GM18867 (cell line): Measurements from ENCODE around the gene GALNTL6.
A peak's percentile ranks its signal among the peaks of the same experiment; 100 is the strongest.

Source experiments
- ATAC-seq: cut with Tn5 transposase; IDR thresholded peaks from one replicate; pipeline ENCODE4 v1.9.1; 2021; ENCODE audit warnings: mild to moderate bottlenecking, moderate library complexity; ENCODE audit not compliant: unreplicated experiment

The GALNTL6 gene

GRCh38 chr4:172188248-172188988 is 375.2 kb downstream of the GALNTL6 start:
- no peak for ATAC-seq

GRCh38 chr4:172202480-172203076 is 389.4 kb downstream of the GALNTL6 start:
- ATAC-seq: peak; percentile 77

- no peak for ATAC-seq
Measured at GRCh38 chr4:172207258-172207657, 394.1 kb downstream of the GALNTL6 start.

GRCh38 chr4:172207886-172208285 is 394.7 kb downstream of the GALNTL6 start:
- ATAC-seq: no peak

GRCh38 chr4:172220679-172221078 is 407.5 kb downstream of the GALNTL6 start:
- ATAC-seq: no peak

- ATAC-seq: no peak
Measured at GRCh38 chr4:172225457-172225856, 412.3 kb downstream of the GALNTL6 start.

GRCh38 chr4:172232966-172233365 is 419.8 kb downstream of the GALNTL6 start:
- no peak for ATAC-seq

- ATAC-seq: no peak
Measured at GRCh38 chr4:172243551-172243950, 430.3 kb downstream of the GALNTL6 start.

- no peak for ATAC-seq
Measured at GRCh38 chr4:172245516-172245915, 432.3 kb downstream of the GALNTL6 start.

GRCh38 chr4:172253409-172253808 is 440.2 kb downstream of the GALNTL6 start:
- no peak for ATAC-seq

GRCh38 chr4:172256820-172257219 is 443.6 kb downstream of the GALNTL6 start:
- no peak for ATAC-seq

- no peak for ATAC-seq
Measured at GRCh38 chr4:172270397-172270796, 457.2 kb downstream of the GALNTL6 start.

GRCh38 chr4:172287117-172287516 is 473.9 kb downstream of the GALNTL6 start:
- no peak for ATAC-seq

- no peak for ATAC-seq
Measured at GRCh38 chr4:172305698-172306097, 492.5 kb downstream of the GALNTL6 start.

- ATAC-seq: no peak
Measured at GRCh38 chr4:172308078-172308477, 494.9 kb downstream of the GALNTL6 start.

GRCh38 chr4:172311682-172312081 is 498.5 kb downstream of the GALNTL6 start:
- ATAC-seq: no peak

GRCh38 chr4:172323288-172323687 is 510.1 kb downstream of the GALNTL6 start:
- ATAC-seq: no peak

- ATAC-seq: no peak
Measured at GRCh38 chr4:172344308-172344938, 531.2 kb downstream of the GALNTL6 start.

- no peak for ATAC-seq
Measured at GRCh38 chr4:172348426-172348825, 535.2 kb downstream of the GALNTL6 start.

- ATAC-seq: no peak
Measured at GRCh38 chr4:172352356-172352755, 539.2 kb downstream of the GALNTL6 start.

GRCh38 chr4:172356016-172356415 is 542.8 kb downstream of the GALNTL6 start:
- ATAC-seq: no peak

- no peak for ATAC-seq
Measured at GRCh38 chr4:172357006-172357540, 543.9 kb downstream of the GALNTL6 start.
